GM19023 (cell line): ENCODE measurements around the gene AP1S2.
A peak's percentile ranks its signal among the peaks of the same experiment; 100 is the strongest.
"Not testable (repeated sequence)": the region's sequence is repeated elsewhere in the genome, so short reads cannot be mapped to it uniquely, and the experiment has no call there.

Experiments used
- ATAC-seq: cut with Tn5 transposase; IDR thresholded peaks from one replicate; pipeline ENCODE4 v1.9.1; 2021; ENCODE audit warnings: mild to moderate bottlenecking, moderate library complexity; ENCODE audit not compliant: unreplicated experiment

The AP1S2 gene

GRCh38 chrX:15855568-15856221 is 1.1 kb upstream of the AP1S2 start:
- ATAC-seq, result no peak

GRCh38 chrX:15854080-15854655 is 445 bp downstream of the AP1S2 start:
- peak; percentile 44 for ATAC-seq

GRCh38 chrX:15853586-15854079 is 980 bp downstream of the AP1S2 start:
- no peak for ATAC-seq

- ATAC-seq, result no peak
Measured at GRCh38 chrX:15849555-15849954, 5.1 kb downstream of the AP1S2 start.

- no peak for ATAC-seq
Measured at GRCh38 chrX:15848576-15848975, 6.0 kb downstream of the AP1S2 start.

- ATAC-seq, result no peak
Measured at GRCh38 chrX:15843960-15844359, 10.7 kb downstream of the AP1S2 start.

- ATAC-seq, result no peak
Measured at GRCh38 chrX:15841853-15842516, 12.6 kb downstream of the AP1S2 start.

GRCh38 chrX:15838017-15838416 is 16.6 kb downstream of the AP1S2 start:
- no peak for ATAC-seq

- no peak for ATAC-seq
Measured at GRCh38 chrX:15834827-15835595, 19.6 kb downstream of the AP1S2 start.

GRCh38 chrX:15834053-15834452 is 20.6 kb downstream of the AP1S2 start:
- ATAC-seq, result no peak

- not testable (repeated sequence) for ATAC-seq
Measured at GRCh38 chrX:15831347-15831746, 23.3 kb downstream of the AP1S2 start.

GRCh38 chrX:15829217-15829616 is 25.4 kb downstream of the AP1S2 start:
- ATAC-seq, result no peak

- ATAC-seq, result no peak
Measured at GRCh38 chrX:15825936-15826335, 28.7 kb downstream of the AP1S2 start.

GRCh38 chrX:15822922-15823321 is 31.7 kb downstream of the AP1S2 start:
- ATAC-seq, result no peak

GRCh38 chrX:15820106-15821073 is 34.2 kb downstream of the AP1S2 start:
- no peak for ATAC-seq

GRCh38 chrX:15816886-15817285 is 37.7 kb downstream of the AP1S2 start:
- no peak for ATAC-seq

GRCh38 chrX:15816438-15816809 is 38.2 kb downstream of the AP1S2 start:
- peak; percentile 14 for ATAC-seq

- peak; percentile 80 for ATAC-seq
Measured at GRCh38 chrX:15815779-15816437, 38.7 kb downstream of the AP1S2 start.

- no peak for ATAC-seq
Measured at GRCh38 chrX:15814771-15815365, 39.7 kb downstream of the AP1S2 start.
